MM.1S (cell line): ENCODE results near the gene ZSCAN1.

Experiments
- EZH2 ChIP-seq: fragments of 300-600 bp; sonication (generic); optimal IDR thresholded peaks from 2 replicates; pipeline ENCODE3; 2017; ENCODE audit warnings: low read depth, mild to moderate bottlenecking, antibody characterized with exemption, low read length, mixed read lengths
- EZH2phosphoT487 ChIP-seq: fragments of 300-600 bp; sonication (generic); IDR thresholded peaks from 2 replicates; pipeline ENCODE4 v1.6.1; 2018; ENCODE audit warnings: antibody characterized with exemption, low read length
- TF ChIP-seq, protein P1 (sequence below): fragments of 300-600 bp; sonication (generic); IDR thresholded peaks from 2 replicates; pipeline ENCODE4 v1.5.1; 2016; ENCODE audit warnings: antibody characterized with exemption, low read length, mixed read lengths

DNA sequence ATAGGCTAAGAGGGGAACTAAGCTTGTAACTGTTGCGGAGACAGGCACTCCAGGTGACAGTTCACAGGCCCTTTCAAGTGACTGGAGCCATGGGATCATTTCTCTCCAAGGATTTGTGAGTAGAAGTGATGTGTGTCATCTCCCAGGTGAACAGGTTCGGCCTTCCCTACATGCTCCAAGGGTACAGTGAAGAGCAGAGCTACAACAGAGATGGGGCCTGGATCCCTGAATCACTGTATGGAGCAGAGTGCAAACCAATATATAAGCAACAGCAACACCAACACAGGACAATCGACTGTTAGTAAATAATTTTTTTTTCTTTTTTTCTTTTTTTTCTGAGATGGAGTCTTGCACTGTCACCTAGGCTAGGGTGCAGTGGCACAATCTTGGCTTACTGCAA is 49.2 kb downstream of the ZSCAN1 start:
- TF ChIP-seq EZH2 (no peak), EZH2phosphoT487 (no peak)
- TF ChIP-seq, protein P1, sequence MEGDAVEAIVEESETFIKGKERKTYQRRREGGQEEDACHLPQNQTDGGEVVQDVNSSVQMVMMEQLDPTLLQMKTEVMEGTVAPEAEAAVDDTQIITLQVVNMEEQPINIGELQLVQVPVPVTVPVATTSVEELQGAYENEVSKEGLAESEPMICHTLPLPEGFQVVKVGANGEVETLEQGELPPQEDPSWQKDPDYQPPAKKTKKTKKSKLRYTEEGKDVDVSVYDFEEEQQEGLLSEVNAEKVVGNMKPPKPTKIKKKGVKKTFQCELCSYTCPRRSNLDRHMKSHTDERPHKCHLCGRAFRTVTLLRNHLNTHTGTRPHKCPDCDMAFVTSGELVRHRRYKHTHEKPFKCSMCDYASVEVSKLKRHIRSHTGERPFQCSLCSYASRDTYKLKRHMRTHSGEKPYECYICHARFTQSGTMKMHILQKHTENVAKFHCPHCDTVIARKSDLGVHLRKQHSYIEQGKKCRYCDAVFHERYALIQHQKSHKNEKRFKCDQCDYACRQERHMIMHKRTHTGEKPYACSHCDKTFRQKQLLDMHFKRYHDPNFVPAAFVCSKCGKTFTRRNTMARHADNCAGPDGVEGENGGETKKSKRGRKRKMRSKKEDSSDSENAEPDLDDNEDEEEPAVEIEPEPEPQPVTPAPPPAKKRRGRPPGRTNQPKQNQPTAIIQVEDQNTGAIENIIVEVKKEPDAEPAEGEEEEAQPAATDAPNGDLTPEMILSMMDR, result no peak
